Upper lobe of left lung (tissue), 4 donors: Measurements from ENCODE around the gene TNS4.

ENCODE experiments used
- EP300 ChIP-seq, 4 donors: sonication (generic); formaldehyde crosslinking; IDR thresholded peaks; one replicate each; pipeline ENCODE4 v1.5.1; 2017; ENCODE audit warnings: antibody characterized with exemption in 4 of 4, control low read depth in 2 of 4
- POLR2A ChIP-seq, 4 donors: fragments of 450-650 bp; IDR thresholded peaks; one replicate each; pipeline ENCODE4 v1.5.1; 2016 to 2017; ENCODE audit warnings: antibody characterized with exemption in 4 of 4, mild to moderate bottlenecking in 2 of 4
- POLR2AphosphoS5 ChIP-seq, 2 donors: sonication (generic); formaldehyde crosslinking; IDR thresholded peaks; one replicate each; pipeline ENCODE4 v1.5.1; 2017; ENCODE audit warnings: antibody characterized with exemption in 2 of 2
- TF ChIP-seq, protein P1 (sequence below), 6 experiments: fragments of 450-650 bp in 4 of 6; fragments of 200-600 bp in 2 of 6; sonication (generic) in 2 of 6; IDR thresholded peaks; one replicate each; pipeline ENCODE4 v1.5.1; 2016 to 2019; ENCODE audit warnings: antibody characterized with exemption in 6 of 6

DNA sequence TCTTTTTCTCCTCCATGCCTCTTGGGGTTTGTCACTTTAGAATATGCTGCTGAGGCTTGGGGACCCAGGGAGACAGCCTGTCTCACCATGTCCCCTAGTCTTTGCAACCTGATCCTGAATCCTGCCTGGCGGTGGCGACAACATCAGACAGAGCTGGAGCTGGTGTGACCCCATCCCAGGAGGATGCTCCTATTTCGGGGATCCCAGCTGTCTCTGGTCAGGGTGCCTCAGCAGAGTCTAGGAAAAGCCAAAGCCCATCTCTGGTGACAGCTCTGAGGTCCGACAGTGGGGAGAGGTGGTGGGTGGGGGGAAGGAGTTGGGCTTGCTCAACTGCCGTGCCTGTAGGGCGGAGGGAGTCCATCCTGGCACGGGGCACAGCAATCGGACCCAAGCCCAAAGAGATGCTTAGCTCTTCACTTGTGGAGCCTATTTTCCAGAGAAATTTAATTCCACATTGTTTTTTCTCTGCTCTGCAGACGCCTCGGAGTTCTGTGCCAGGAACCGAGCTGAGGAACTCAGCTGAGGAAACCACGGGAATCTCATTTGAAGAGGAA, 10.3 kb upstream of the TNS4 start:
- TF ChIP-seq POLR2A (IDR thresholded peaks at IDR 0.05) (no peak), EP300 (IDR thresholded peaks at IDR 0.05) (no peak), POLR2AphosphoS5 (IDR thresholded peaks at IDR 0.05) (no peak)
- TF ChIP-seq, protein P1, sequence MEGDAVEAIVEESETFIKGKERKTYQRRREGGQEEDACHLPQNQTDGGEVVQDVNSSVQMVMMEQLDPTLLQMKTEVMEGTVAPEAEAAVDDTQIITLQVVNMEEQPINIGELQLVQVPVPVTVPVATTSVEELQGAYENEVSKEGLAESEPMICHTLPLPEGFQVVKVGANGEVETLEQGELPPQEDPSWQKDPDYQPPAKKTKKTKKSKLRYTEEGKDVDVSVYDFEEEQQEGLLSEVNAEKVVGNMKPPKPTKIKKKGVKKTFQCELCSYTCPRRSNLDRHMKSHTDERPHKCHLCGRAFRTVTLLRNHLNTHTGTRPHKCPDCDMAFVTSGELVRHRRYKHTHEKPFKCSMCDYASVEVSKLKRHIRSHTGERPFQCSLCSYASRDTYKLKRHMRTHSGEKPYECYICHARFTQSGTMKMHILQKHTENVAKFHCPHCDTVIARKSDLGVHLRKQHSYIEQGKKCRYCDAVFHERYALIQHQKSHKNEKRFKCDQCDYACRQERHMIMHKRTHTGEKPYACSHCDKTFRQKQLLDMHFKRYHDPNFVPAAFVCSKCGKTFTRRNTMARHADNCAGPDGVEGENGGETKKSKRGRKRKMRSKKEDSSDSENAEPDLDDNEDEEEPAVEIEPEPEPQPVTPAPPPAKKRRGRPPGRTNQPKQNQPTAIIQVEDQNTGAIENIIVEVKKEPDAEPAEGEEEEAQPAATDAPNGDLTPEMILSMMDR (IDR thresholded peaks at IDR 0.05): no peak
